Sigmoid colon (tissue), 7 donors: ENCODE measurements around the gene ADARB2. TPM values are rescaled to one million over a fixed set of nuclear protein-coding genes. Genes with fewer than 3 reads are reported as not detected.
A peak's percentile ranks its signal among the peaks of the same experiment; 100 is the strongest.

Experiments
- DNase-seq: peaks from one replicate; pipeline ENCODE4 v3.0.0-alpha.2; 2019
- H3K27ac ChIP-seq, 4 donors: fragments of 200-600 bp; sonication (generic); one replicate each; pipeline ENCODE4 v1.5.1; 2016 to 2019; ENCODE audit warnings: mild to moderate bottlenecking in 1 of 4
- H3K27me3 ChIP-seq, 3 donors: fragments of 200-600 bp; sonication (generic); one replicate each; pipeline ENCODE4 v1.5.1; 2019; ENCODE audit warnings: mild to moderate bottlenecking in 1 of 3
- H3K36me3 ChIP-seq, 4 donors: fragments of 200-600 bp; sonication (generic); one replicate each; pipeline ENCODE4 v1.5.1; 2016 to 2019
- H3K4me1 ChIP-seq, 4 donors: fragments of 200-600 bp; sonication (generic); one replicate each; pipeline ENCODE4 v1.5.1; 2017 to 2019
- H3K4me3 ChIP-seq, 4 donors: fragments of 200-600 bp; sonication (generic); one replicate each; pipeline ENCODE4 v1.5.1; 2017 to 2019; ENCODE audit warnings: mild to moderate bottlenecking in 2 of 4, moderate library complexity in 1 of 4
- H3K9me3 ChIP-seq, 4 donors: fragments of 200-600 bp in 3 of 4; sonication (generic) in 3 of 4; one replicate each; pipeline versions ENCODE4 v1.5.1 to v1.6.1; 2013 to 2019
- EP300 ChIP-seq, 4 donors: sonication (generic); formaldehyde crosslinking; IDR thresholded peaks; one replicate each; pipeline ENCODE4 v1.6.1; 2017; ENCODE audit warnings: antibody characterized with exemption in 4 of 4
- POLR2A ChIP-seq, 2 donors: fragments of 450-650 bp; IDR thresholded peaks; one replicate each; pipeline ENCODE4 v1.6.1; 2016; ENCODE audit warnings: antibody characterized with exemption in 2 of 2, mild to moderate bottlenecking in 2 of 2, moderate library complexity in 2 of 2
- POLR2AphosphoS5 ChIP-seq, 4 donors: sonication (generic); formaldehyde crosslinking; IDR thresholded peaks; one replicate each; pipeline ENCODE4 v1.6.1; 2017; ENCODE audit warnings: antibody characterized with exemption in 4 of 4
- WGBS, 2 donors: extraction: QIAGEN DNeasy Blood & Tissue Kit; methylation state at CpG; one replicate each; pipeline ENCODE4 v1.1.7; 2013; 5-methylcytosine and 5-hydroxymethylcytosine counted together
- intact Hi-C: fragments of 100-400 bp; cut with DNase I; formaldehyde crosslinking; loops from one replicate; pipeline ENCODE4 v1.15.1; 2023
- polyA plus RNA-seq, 3 donors: library from polyadenylated mRNA; stranded (reverse); fragments of 200-250 nt; gene quantifications; one replicate each; pipeline ENCODE4 v1.2.3, GENCODE V29; 2013
- total RNA-seq, 4 donors: library from RNA; depleted of rRNA; stranded (reverse); fragments of >200 nt; gene quantifications; one replicate each; pipeline ENCODE4 v1.1.0, GENCODE V29; 2016
- TF ChIP-seq, protein P1 (sequence below), 4 experiments: fragments of 450-650 bp in 3 of 4; fragments of 200-600 bp in 1 of 4; IDR thresholded peaks; one replicate each; pipeline ENCODE4 v1.5.1; 2016 to 2019; ENCODE audit warnings: antibody characterized with exemption in 4 of 4, mild to moderate bottlenecking in 3 of 4, moderate library complexity in 2 of 4
- donor health status: healthy with polysubstance abuse.
- donor health status: Bipolar disorder and iron deficiency.
- donor health status: healthy.

The ADARB2 gene
- total and polyA plus RNA-seq, 7 donors: 0.60 to 5.9 (median 3.5) TPM; not detected in 1

DNA sequence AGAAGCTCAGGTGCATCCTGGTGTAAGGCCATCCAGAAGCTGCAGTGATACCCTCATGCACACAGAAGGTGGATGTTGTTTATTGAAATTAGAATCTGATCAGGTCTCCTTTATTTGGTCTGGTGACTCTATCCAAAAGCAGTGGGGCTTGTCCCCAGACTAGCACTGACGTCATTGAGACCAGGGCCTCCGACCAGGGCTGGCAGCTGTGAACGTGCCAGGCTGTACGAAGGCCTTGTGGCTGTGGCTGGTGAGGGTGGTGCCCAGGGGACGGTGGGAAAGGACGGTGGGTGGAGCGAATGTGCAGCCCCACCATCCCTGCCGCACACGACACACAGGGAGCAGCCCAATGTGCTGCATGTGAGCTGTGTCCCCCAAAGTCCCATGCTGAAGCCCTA is 160.0 kb downstream of the ADARB2 start:
- intact Hi-C loops: no loop called here
- Histone ChIP-seq H3K4me3 (no peak overlapping the region), H3K36me3 (no peaks in the 10 kb centered on the region), H3K27me3 (no peaks in the 10 kb centered on the region), H3K4me1 (no peaks in the 10 kb centered on the region), H3K9me3 (no peaks in the 10 kb centered on the region), H3K27ac (no peak overlapping the region)
- TF ChIP-seq POLR2A (IDR thresholded peaks at IDR 0.05) (no peak), EP300 (IDR thresholded peaks at IDR 0.05) (no peak), POLR2AphosphoS5 (IDR thresholded peaks at IDR 0.05) (no peak)
- TF ChIP-seq, protein P1, sequence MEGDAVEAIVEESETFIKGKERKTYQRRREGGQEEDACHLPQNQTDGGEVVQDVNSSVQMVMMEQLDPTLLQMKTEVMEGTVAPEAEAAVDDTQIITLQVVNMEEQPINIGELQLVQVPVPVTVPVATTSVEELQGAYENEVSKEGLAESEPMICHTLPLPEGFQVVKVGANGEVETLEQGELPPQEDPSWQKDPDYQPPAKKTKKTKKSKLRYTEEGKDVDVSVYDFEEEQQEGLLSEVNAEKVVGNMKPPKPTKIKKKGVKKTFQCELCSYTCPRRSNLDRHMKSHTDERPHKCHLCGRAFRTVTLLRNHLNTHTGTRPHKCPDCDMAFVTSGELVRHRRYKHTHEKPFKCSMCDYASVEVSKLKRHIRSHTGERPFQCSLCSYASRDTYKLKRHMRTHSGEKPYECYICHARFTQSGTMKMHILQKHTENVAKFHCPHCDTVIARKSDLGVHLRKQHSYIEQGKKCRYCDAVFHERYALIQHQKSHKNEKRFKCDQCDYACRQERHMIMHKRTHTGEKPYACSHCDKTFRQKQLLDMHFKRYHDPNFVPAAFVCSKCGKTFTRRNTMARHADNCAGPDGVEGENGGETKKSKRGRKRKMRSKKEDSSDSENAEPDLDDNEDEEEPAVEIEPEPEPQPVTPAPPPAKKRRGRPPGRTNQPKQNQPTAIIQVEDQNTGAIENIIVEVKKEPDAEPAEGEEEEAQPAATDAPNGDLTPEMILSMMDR (IDR thresholded peaks at IDR 0.05): no peak
- peak; percentile 30 for DNase-seq
- 77% methylated on average over 9 of the region's 9 CpGs for WGBS, 2 donors

DNA sequence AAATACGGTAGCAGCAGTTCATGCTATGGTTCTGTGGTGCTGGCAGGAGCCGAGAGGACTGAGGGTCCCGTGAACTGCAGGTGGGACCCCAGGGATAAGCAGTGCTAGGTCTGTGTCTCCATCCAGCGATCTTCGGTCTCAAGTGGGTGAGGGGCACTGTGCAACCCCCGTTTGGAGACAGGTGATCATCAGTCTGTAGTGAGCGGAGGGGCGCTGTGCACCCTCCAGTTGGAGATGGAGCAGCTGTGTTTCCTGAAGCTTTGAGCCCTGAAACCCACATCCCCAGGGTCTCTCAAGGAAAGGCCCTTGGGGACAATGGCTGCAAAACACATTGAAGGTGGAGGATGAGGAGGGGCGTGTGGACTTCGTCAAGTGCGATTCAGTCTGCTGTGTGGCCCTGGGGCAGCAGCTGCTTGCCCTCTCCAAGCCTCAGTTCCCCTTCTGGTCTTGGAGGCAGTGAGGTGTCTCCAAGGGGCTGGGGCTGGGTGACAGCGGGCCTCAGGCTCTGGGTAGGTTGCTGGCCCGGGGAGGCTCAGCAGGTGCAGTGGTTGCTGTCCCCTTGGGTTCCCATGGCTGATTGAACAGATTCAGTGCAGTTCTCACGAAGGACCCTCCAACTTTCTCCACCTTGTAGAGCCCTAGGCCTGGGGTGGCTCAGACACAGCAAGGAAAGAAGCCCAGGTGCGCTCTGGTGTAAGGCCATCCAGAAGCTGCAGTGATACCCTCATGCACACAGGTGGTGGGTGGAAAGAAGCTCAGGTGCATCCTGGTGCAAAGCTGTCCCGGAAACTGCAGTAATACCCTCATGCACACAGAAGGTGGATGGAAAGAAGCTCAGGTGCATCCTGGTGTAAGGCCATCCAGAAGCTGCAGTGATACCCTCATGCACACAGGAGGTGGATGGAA is 160.6 kb downstream of the ADARB2 start:
- Histone ChIP-seq H3K9me3 (no peaks in the 10 kb centered on the region), H3K4me3 (no peak overlapping the region), H3K36me3 (no peaks in the 10 kb centered on the region), H3K4me1 (no peaks in the 10 kb centered on the region), H3K27ac (no peak overlapping the region), H3K27me3 (no peaks in the 10 kb centered on the region)
- intact Hi-C loops: no loop called here
- no peak for TF ChIP-seq POLR2A (IDR thresholded peaks at IDR 0.05)
- no peak for TF ChIP-seq EP300 (IDR thresholded peaks at IDR 0.05)
- TF ChIP-seq, protein P1 (IDR thresholded peaks at IDR 0.05): no peak
- no peak for TF ChIP-seq POLR2AphosphoS5 (IDR thresholded peaks at IDR 0.05)
- WGBS, 2 donors: 73 to 79% methylated on average over 16 of the region's 16 CpGs
- peak; percentile 24 for DNase-seq

DNA sequence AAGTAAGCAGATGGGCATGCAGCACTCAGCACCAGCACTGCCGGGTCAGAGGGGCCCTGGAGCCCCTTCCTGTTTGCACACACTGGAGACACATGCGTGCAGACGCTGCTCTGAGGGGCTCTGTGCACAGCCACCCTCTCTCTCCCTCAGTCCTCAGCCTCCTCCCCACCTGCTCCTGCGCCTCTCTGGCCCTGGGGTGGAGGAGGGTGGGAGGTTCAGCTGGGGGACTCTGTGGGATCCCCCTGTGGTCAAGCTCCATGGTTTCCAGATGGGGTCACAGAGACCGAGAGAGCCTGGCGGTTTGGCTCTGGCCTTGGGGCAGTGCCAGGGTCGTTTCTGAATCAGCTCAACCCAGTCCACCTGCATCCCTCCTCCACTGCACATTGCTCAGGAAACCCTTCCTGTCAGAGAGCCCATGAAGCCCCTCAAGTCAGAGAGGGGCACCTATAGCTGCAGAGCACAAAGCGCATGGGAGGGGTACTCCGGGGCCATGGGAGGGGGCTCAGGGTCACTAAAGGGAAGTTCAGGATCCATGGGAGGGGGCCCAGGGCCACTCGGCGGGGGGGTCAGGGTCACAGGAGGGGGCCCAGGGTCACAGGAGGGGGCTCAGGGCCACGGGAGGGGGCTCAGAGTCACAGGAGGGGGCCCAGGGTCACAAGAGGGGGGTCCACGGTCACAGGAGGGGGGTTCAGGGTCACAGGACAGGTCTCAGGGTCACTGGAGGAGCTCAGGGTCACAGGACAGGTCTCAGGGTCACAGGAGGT is 161.7 kb downstream of the ADARB2 start:
- TF ChIP-seq, protein P1 (IDR thresholded peaks at IDR 0.05): no peak
- TF ChIP-seq POLR2AphosphoS5 (IDR thresholded peaks at IDR 0.05) (no peak), POLR2A (IDR thresholded peaks at IDR 0.05) (no peak), EP300 (IDR thresholded peaks at IDR 0.05) (no peak)
- peak; percentile 33 for DNase-seq
- Histone ChIP-seq H3K4me1 (no peaks in the 10 kb centered on the region), H3K36me3 (no peaks in the 10 kb centered on the region), H3K9me3 (no peaks in the 10 kb centered on the region), H3K4me3 (no peak overlapping the region), H3K27ac (no peak overlapping the region), H3K27me3 (no peaks in the 10 kb centered on the region)
- WGBS, 2 donors: 45 to 46% methylated on average over 13 of the region's 13 CpGs
- intact Hi-C loops: no loop called here

DNA sequence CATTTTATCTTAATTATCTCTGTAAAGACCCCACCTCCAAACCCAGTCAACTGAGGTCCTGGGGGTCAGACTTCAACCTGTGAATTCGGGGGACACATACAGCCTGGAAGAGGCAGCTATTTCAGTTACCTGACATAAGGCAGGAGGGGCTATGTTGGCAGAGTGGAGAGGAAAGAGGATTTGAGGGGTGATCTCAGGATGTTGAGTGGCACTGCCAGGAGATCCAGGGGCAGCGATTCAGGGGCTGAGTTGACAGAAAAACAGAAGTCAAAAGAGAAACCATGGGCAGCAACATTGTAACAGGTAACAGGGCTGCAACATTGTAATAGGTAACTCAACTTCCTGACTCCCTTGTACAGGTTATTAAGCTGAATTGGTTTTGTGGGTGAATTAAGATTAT is 162.6 kb downstream of the ADARB2 start:
- H3K4me1 ChIP-seq: no peaks in the 10 kb centered on the region
- WGBS, 2 donors: 71 to 80% methylated on average over 2 of the region's 2 CpGs
- no peaks in the 10 kb centered on the region for H3K36me3 ChIP-seq
- H3K9me3 ChIP-seq: no peaks in the 10 kb centered on the region
- TF ChIP-seq POLR2A (IDR thresholded peaks at IDR 0.05) (no peak), EP300 (IDR thresholded peaks at IDR 0.05) (no peak), POLR2AphosphoS5 (IDR thresholded peaks at IDR 0.05) (no peak)
- TF ChIP-seq, protein P1 (IDR thresholded peaks at IDR 0.05): no peak
- intact Hi-C loops: no loop called here
- H3K27me3 ChIP-seq: no peaks in the 10 kb centered on the region
- no peak overlapping the region for H3K27ac ChIP-seq
- DNase-seq: peak; percentile 12
- H3K4me3 ChIP-seq: no peak overlapping the region
